HepG2 (cell line): ENCODE data around the gene TUBB3. TPM values are rescaled to one million over a fixed set of nuclear protein-coding genes. Genes with fewer than 3 reads are reported as not detected.
A peak's percentile ranks its signal among the peaks of the same experiment; 100 is the strongest.

Experiments used
- ETV6 ChIP-seq: sonication (generic); formaldehyde crosslinking; conservative IDR thresholded peaks from 2 replicates; pipeline ENCODE4 v1.4.0; 2020; ENCODE audit warnings: missing genetic modification reagents
- FOXP1 ChIP-seq, 2 experiments: fragments of 450-650 bp in 1 of 2; IDR thresholded peaks; 2 replicates each; pipeline ENCODE4 v1.6.1; 2017 to 2018; ENCODE audit warnings: antibody characterized with exemption in 1 of 2
- FUBP1 ChIP-seq: sonication (generic); formaldehyde crosslinking; IDR thresholded peaks from 2 replicates; pipeline ENCODE4 v1.5.1; 2020; ENCODE audit warnings: missing genetic modification reagents, mild to moderate bottlenecking, borderline replicate concordance
- GATA4 ChIP-seq: sonication (generic); IDR thresholded peaks from 2 replicates; pipeline ENCODE4 v1.6.1; 2016; ENCODE audit warnings: antibody characterized with exemption, low read depth, borderline replicate concordance
- HHEX ChIP-seq: IDR thresholded peaks from 2 replicates; pipeline ENCODE4 v1.6.1; 2016; ENCODE audit warnings: control low read depth
- HMGXB4 ChIP-seq, 2 experiments: sonication (generic) in 1 of 2; formaldehyde crosslinking in 1 of 2; IDR thresholded peaks; 2 replicates each; pipeline versions ENCODE4 v1.4.0 to v1.6.1; 2018 to 2020; ENCODE audit warnings: missing genetic modification reagents in 2 of 2, borderline replicate concordance in 1 of 2, low read depth in 1 of 2, mild to moderate bottlenecking in 1 of 2, missing biosample characterization in 1 of 2
- HOXD1 ChIP-seq: sonication (generic); formaldehyde crosslinking; IDR thresholded peaks from 2 replicates; pipeline ENCODE4 v1.5.0; 2020; ENCODE audit warnings: missing genetic modification reagents
- MAFG ChIP-seq: sonication (generic); formaldehyde crosslinking; IDR thresholded peaks from 2 replicates; pipeline ENCODE4 v1.5.1; 2020; ENCODE audit warnings: mild to moderate bottlenecking, missing genetic modification reagents
- MBD4 ChIP-seq: IDR thresholded peaks from 2 replicates; pipeline ENCODE4 v1.6.1; 2012; ENCODE audit warnings: low read length, inconsistent platforms, borderline replicate concordance
- MED1 ChIP-seq: sonication (generic); formaldehyde crosslinking; IDR thresholded peaks from 2 replicates; pipeline ENCODE4 v1.4.0; 2020; ENCODE audit warnings: missing genetic modification reagents
- MTF1 ChIP-seq: sonication (generic); formaldehyde crosslinking; IDR thresholded peaks from 2 replicates; pipeline ENCODE4 v1.5.0; 2020; ENCODE audit warnings: missing genetic modification reagents
- NR0B2 ChIP-seq: sonication (generic); formaldehyde crosslinking; IDR thresholded peaks from 2 replicates; pipeline ENCODE4 v1.4.0; 2020; ENCODE audit warnings: mild to moderate bottlenecking, missing genetic modification reagents
- PCBP2 ChIP-seq: fragments of 200-400 bp; formaldehyde crosslinking; optimal IDR thresholded peaks from 2 replicates; pipeline ENCODE3; 2018; ENCODE audit warnings: low read length, low read depth; ENCODE audit not compliant: poor library complexity, severe bottlenecking
- PRMT3 ChIP-seq: sonication (generic); formaldehyde crosslinking; IDR thresholded peaks from 2 replicates; pipeline ENCODE4 v1.8.1; 2022; ENCODE audit warnings: low read depth, mild to moderate bottlenecking, moderate library complexity, missing genetic modification reagents, borderline replicate concordance
- REL ChIP-seq: sonication (generic); formaldehyde crosslinking; conservative IDR thresholded peaks from 2 replicates; pipeline ENCODE4 v1.8.0; 2022; ENCODE audit warnings: mild to moderate bottlenecking, missing genetic modification reagents, moderate library complexity
- REPIN1 ChIP-seq: sonication (generic); formaldehyde crosslinking; IDR thresholded peaks from 2 replicates; pipeline ENCODE4 v1.8.0; 2022; ENCODE audit warnings: missing genetic modification reagents, low read depth, mild to moderate bottlenecking, borderline replicate concordance
- RFX5 ChIP-seq: IDR thresholded peaks from 2 replicates; pipeline ENCODE4 v1.6.1; 2011; ENCODE audit warnings: low read depth, low read length, improper control_type of control experiment
- SP2 ChIP-seq: sonication (generic); formaldehyde crosslinking; IDR thresholded peaks from 2 replicates; pipeline ENCODE4 v1.5.1; 2020; ENCODE audit warnings: mild to moderate bottlenecking, missing genetic modification reagents
- TMF1 ChIP-seq: sonication (generic); formaldehyde crosslinking; IDR thresholded peaks from 2 replicates; pipeline ENCODE4 v1.8.1; 2022; ENCODE audit warnings: low read depth, missing genetic modification reagents
- YY1 ChIP-seq: IDR thresholded peaks from 2 replicates; pipeline ENCODE4 v1.6.1; 2011; ENCODE audit warnings: low read length, low read depth, moderate library complexity, mild to moderate bottlenecking; ENCODE audit not compliant: insufficient read depth, insufficient replicate concordance
- ZBTB42 ChIP-seq: sonication (generic); formaldehyde crosslinking; IDR thresholded peaks from 2 replicates; pipeline ENCODE4 v1.5.0; 2020; ENCODE audit warnings: mild to moderate bottlenecking, missing genetic modification reagents
- ZNF230 ChIP-seq: sonication (generic); formaldehyde crosslinking; IDR thresholded peaks from 2 replicates; pipeline ENCODE4 v1.4.0; 2020; ENCODE audit warnings: mild to moderate bottlenecking, missing genetic modification reagents
- ZNF446 ChIP-seq: sonication (generic); formaldehyde crosslinking; IDR thresholded peaks from 2 replicates; pipeline ENCODE4 v1.5.0; 2020; ENCODE audit warnings: mild to moderate bottlenecking, missing genetic modification reagents
- ZNF557 ChIP-seq: sonication (generic); formaldehyde crosslinking; IDR thresholded peaks from 2 replicates; pipeline ENCODE4 v1.4.0; 2020; ENCODE audit warnings: missing genetic modification reagents
- ZNF563 ChIP-seq: sonication (generic); formaldehyde crosslinking; IDR thresholded peaks from 2 replicates; pipeline ENCODE4 v1.8.0; 2022; ENCODE audit warnings: mild to moderate bottlenecking, moderate library complexity, missing genetic modification reagents
- ZNF674 ChIP-seq: sonication (generic); formaldehyde crosslinking; IDR thresholded peaks from 2 replicates; pipeline ENCODE4 v1.5.0; 2020; ENCODE audit warnings: low read depth, mild to moderate bottlenecking, missing genetic modification reagents
- ZNF747 ChIP-seq: sonication (generic); formaldehyde crosslinking; IDR thresholded peaks from 2 replicates; pipeline ENCODE4 v1.8.1; 2023; ENCODE audit warnings: missing genetic modification reagents, mild to moderate bottlenecking, borderline replicate concordance
- ZSCAN9 ChIP-seq: IDR thresholded peaks from 2 replicates; pipeline ENCODE4 v1.6.1; 2016; ENCODE audit warnings: borderline replicate concordance
- polyA plus RNA-seq, 8 experiments: library from polyadenylated mRNA; depleted of rRNA in 3 of 8; stranded (reverse) in 7 of 8; unstranded in 1 of 8; fragments of >200 nt; fragmentation: Illumina TruSeq in 4 of 8; extraction: Trizol in 4 of 8; gene quantifications; 2 replicates each; pipeline versions ENCODE4 v1.2.1 to v1.2.3, GENCODE V29; 2011 to 2016; ENCODE audit warnings: low read depth in 4 of 8, missing spikeins in 1 of 8, mixed read lengths in 1 of 8; ENCODE audit not compliant: insufficient read depth in 1 of 8
- total RNA-seq, 5 experiments: library from RNA; depleted of rRNA; stranded (reverse); fragments of >200 nt; fragmentation: Illumina TruSeq; extraction: Trizol; gene quantifications; 2 replicates each; pipeline ENCODE4 v1.2.3, GENCODE V29; 2016; ENCODE audit warnings: low read depth in 1 of 5

Gene TUBB3
- total and polyA plus RNA-seq, 2 of the 13 experiments (the other 11 are each of a cell fraction or from before 2014, with no cell fraction given), result 110 to 185 TPM

- peak; percentile 75; the same call in 1 of the 2 replicates for TF ChIP-seq ZNF446
- peak; percentile 97 for TF ChIP-seq MED1 (CRISPR knock-in tag)
- TF ChIP-seq PRMT3, result peak; percentile 98
- peak; percentile 98 for TF ChIP-seq NR0B2 (CRISPR knock-in tag)
- TF ChIP-seq HOXD1 (CRISPR knock-in tag), result peak; percentile 99
- peak; percentile 98 for TF ChIP-seq REL (CRISPR knock-in tag)
- TF ChIP-seq MTF1 (CRISPR knock-in tag), result peak; percentile 82; the same call in 1 of the 2 replicates
- TF ChIP-seq HMGXB4 (CRISPR knock-in tag; IDR thresholded peaks at IDR 0.05; ENCODE audit: borderline replicate concordance in 1 of 2, low read depth in 1 of 2), result peak; percentile 83 to 93
- peak; percentile 98 for TF ChIP-seq ZBTB42 (CRISPR knock-in tag)
- TF ChIP-seq FOXP1 (IDR thresholded peaks at IDR 0.05), result no peak
- TF ChIP-seq FOXP1 (CRISPR knock-in tag; IDR thresholded peaks at IDR 0.05), result peak; percentile 86
- TF ChIP-seq RFX5, result no peak
- TF ChIP-seq ETV6 (CRISPR knock-in tag), result peak; percentile 98
- peak; percentile 68; the same call in 1 of the 2 replicates for TF ChIP-seq HHEX (CRISPR knock-in tag)
- no peak for TF ChIP-seq PCBP2
- TF ChIP-seq ZNF674 (CRISPR knock-in tag), result no peak
- peak; percentile 86; the same call in 1 of the 2 replicates for TF ChIP-seq ZNF563 (CRISPR knock-in tag)
- TF ChIP-seq GATA4, result peak; percentile 46; the same call in 1 of the 2 replicates
- TF ChIP-seq REPIN1 (CRISPR knock-in tag), result peak; percentile 93
- TF ChIP-seq MBD4, result no peak
- TF ChIP-seq ZNF557 (CRISPR knock-in tag), result peak; percentile 98
- peak; percentile 99 for TF ChIP-seq TMF1 (CRISPR knock-in tag)
- peak; percentile 64; the same call in 1 of the 2 replicates for TF ChIP-seq SP2 (CRISPR knock-in tag)
- TF ChIP-seq FUBP1 (CRISPR knock-in tag), result peak; percentile 88; the same call in 1 of the 2 replicates
- peak; percentile 86 for TF ChIP-seq YY1
- peak; percentile 100 for TF ChIP-seq ZNF747 (CRISPR knock-in tag)
- TF ChIP-seq MAFG (CRISPR knock-in tag), result no peak
- peak; percentile 97 for TF ChIP-seq ZNF230 (CRISPR knock-in tag)
- TF ChIP-seq ZSCAN9, result peak; percentile 99
These were observed 5.2 kb upstream of the TUBB3 start (continued) for GRCh38 chr16:89917773-89918452.
